ENCODE data around the gene TMEM9B. TPM values are rescaled to one million over a fixed set of nuclear protein-coding genes. Genes with fewer than 3 reads are reported as not detected.
"Not testable (repeated sequence)": the region's sequence is repeated elsewhere in the genome, so short reads cannot be mapped to it uniquely, and the experiment has no call there.

The TMEM9B gene
- total RNA-seq, 1 experiment from 2014 or later, result 35.9 TPM

GRCh38 chr11:8959546-8960166 is 4.6 kb downstream of the TMEM9B start:
- Histone ChIP-seq H3K4me1 (no peaks in the 10 kb centered on the region), H3K36me3 (peaks cover 6% of the 10 kb centered on the region; the same call in 1 of the 2 replicates), H3K27ac (no peak overlapping the region), H3K9me3 (replicated peaks) (no peaks in the 10 kb centered on the region), H3K27me3 (no peaks in the 10 kb centered on the region), H3K4me3 (no peak overlapping the region)
- peak; percentile 53 to 87 for DNase-seq

GRCh38 chr11:8956860-8957259 is 7.4 kb downstream of the TMEM9B start:
- Histone ChIP-seq H3K36me3 (peaks cover 15% of the 10 kb centered on the region; the same call in 1 of the 2 replicates), H3K4me1 (no peaks in the 10 kb centered on the region), H3K4me3 (no peak overlapping the region), H3K27ac (no peak overlapping the region), H3K9me3 (replicated peaks) (no peaks in the 10 kb centered on the region), H3K27me3 (no peaks in the 10 kb centered on the region)
- DNase-seq, result no peak

GRCh38 chr11:8948886-8949285 is 15.4 kb downstream of the TMEM9B start:
- DNase-seq, result no peak
- Histone ChIP-seq H3K36me3 (peaks cover 19% of the 10 kb centered on the region), H3K4me1 (0 out of 2 replicates have a peak, but pooled peaks cover 7% of the 10 kb centered on the region), H3K9me3 (replicated peaks) (no peaks in the 10 kb centered on the region), H3K27ac (no peak overlapping the region), H3K4me3 (no peak overlapping the region), H3K27me3 (no peaks in the 10 kb centered on the region)

GRCh38 chr11:8947230-8947943 is 16.9 kb downstream of the TMEM9B start:
- no peak overlapping the region for H3K4me3 ChIP-seq
- H3K4me1 ChIP-seq, result 0 out of 2 replicates have a peak, but pooled peaks cover 7% of the 10 kb centered on the region
- H3K36me3 ChIP-seq, result peaks cover 14% of the 10 kb centered on the region
- no peaks in the 10 kb centered on the region for H3K9me3 ChIP-seq (replicated peaks)
- H3K27me3 ChIP-seq, result no peaks in the 10 kb centered on the region
- peak in 1 of 2 experiments; percentile 28 for DNase-seq
- no peak overlapping the region for H3K27ac ChIP-seq

- Histone ChIP-seq H3K36me3 (peaks cover 6% of the 10 kb centered on the region; the same call in 1 of the 2 replicates), H3K27me3 (no peaks in the 10 kb centered on the region), H3K4me1 (no peaks in the 10 kb centered on the region), H3K4me3 (no peak within 1 kb of the TSS), H3K9me3 (replicated peaks) (no peaks in the 10 kb centered on the region), H3K27ac (no peak within 1 kb of the TSS)
- no peak for DNase-seq
Observed at GRCh38 chr11:8942518-8943066, 21.6 kb downstream of the TMEM9B start, which contains the start of gene ASCL3. ASCL3 (minus strand) TSS chr11:8943016; CDS start chr11:8938161, 4,855 bp downstream.

- H3K27ac ChIP-seq, result no peak overlapping the region
- no peaks in the 10 kb centered on the region for H3K4me1 ChIP-seq
- H3K36me3 ChIP-seq, result 0 out of 2 replicates have a peak, but pooled peaks cover 4% of the 10 kb centered on the region
- no peak for DNase-seq
- no peak overlapping the region for H3K4me3 ChIP-seq
- H3K9me3 ChIP-seq (replicated peaks), result no peaks in the 10 kb centered on the region
- H3K27me3 ChIP-seq, result no peaks in the 10 kb centered on the region
Observed at GRCh38 chr11:8941341-8942103, 22.7 kb downstream of the TMEM9B start.

GRCh38 chr11:8937659-8938058 is 26.6 kb downstream of the TMEM9B start:
- Histone ChIP-seq H3K4me3 (no peak overlapping the region), H3K9me3 (replicated peaks) (no peaks in the 10 kb centered on the region), H3K27ac (no peak overlapping the region), H3K36me3 (no peaks in the 10 kb centered on the region), H3K27me3 (no peaks in the 10 kb centered on the region), H3K4me1 (peaks cover 8% of the 10 kb centered on the region; the same call in 1 of the 2 replicates)
- DNase-seq, result no peak

- H3K9me3 ChIP-seq (replicated peaks), result no peaks in the 10 kb centered on the region
- peaks cover 11% of the 10 kb centered on the region for H3K4me1 ChIP-seq
- H3K4me3 ChIP-seq, result no peak overlapping the region
- no peak overlapping the region for H3K27ac ChIP-seq
- no peaks in the 10 kb centered on the region for H3K36me3 ChIP-seq
- no peaks in the 10 kb centered on the region for H3K27me3 ChIP-seq
- no peak for DNase-seq
Observed at GRCh38 chr11:8937159-8937558, 27.1 kb downstream of the TMEM9B start.

GRCh38 chr11:8935789-8936188 is 28.5 kb downstream of the TMEM9B start:
- H3K36me3 ChIP-seq; H3K27me3 ChIP-seq; DNase-seq; H3K9me3 ChIP-seq (replicated peaks); H3K27ac ChIP-seq; H3K4me3 ChIP-seq: not testable (repeated sequence)
- peaks cover 14% of the 10 kb centered on the region for H3K4me1 ChIP-seq

- DNase-seq, result peak; percentile 52 to 53
- H3K27me3 ChIP-seq, result no peaks in the 10 kb centered on the region
- peak overlapping the region; percentile 12 for H3K4me3 ChIP-seq
- H3K9me3 ChIP-seq (replicated peaks), result no peaks in the 10 kb centered on the region
- H3K36me3 ChIP-seq, result no peaks in the 10 kb centered on the region
- H3K27ac ChIP-seq, result no peak overlapping the region
- peaks cover 14% of the 10 kb centered on the region for H3K4me1 ChIP-seq
Observed at GRCh38 chr11:8934742-8935488, 29.3 kb downstream of the TMEM9B start.

GRCh38 chr11:8933931-8934330 is 30.3 kb downstream of the TMEM9B start:
- H3K4me3 ChIP-seq, result no peak overlapping the region
- H3K27me3 ChIP-seq, result no peaks in the 10 kb centered on the region
- no peaks in the 10 kb centered on the region for H3K9me3 ChIP-seq (replicated peaks)
- no peak for DNase-seq
- H3K4me1 ChIP-seq, result peaks cover 14% of the 10 kb centered on the region
- H3K36me3 ChIP-seq, result no peaks in the 10 kb centered on the region
- H3K27ac ChIP-seq, result no peak overlapping the region

GRCh38 chr11:8932564-8933180 is 31.6 kb downstream of the TMEM9B start, which contains the start of gene C11orf16:
C11orf16 (minus strand) TSS chr11:8932947; CDS start chr11:8932308, 639 bp downstream.
- DNase-seq, result peak in 1 of 2 experiments; percentile 36
- Histone ChIP-seq H3K9me3 (replicated peaks) (no peaks in the 10 kb centered on the region), H3K27ac (no peak within 1 kb of the TSS), H3K36me3 (no peaks in the 10 kb centered on the region), H3K4me3 (no peak within 1 kb of the TSS), H3K27me3 (no peaks in the 10 kb centered on the region), H3K4me1 (peaks cover 14% of the 10 kb centered on the region)

- DNase-seq, result no peak
- Histone ChIP-seq H3K9me3 (replicated peaks) (no peaks in the 10 kb centered on the region), H3K4me1 (peaks cover 14% of the 10 kb centered on the region), H3K36me3 (no peaks in the 10 kb centered on the region), H3K27me3 (no peaks in the 10 kb centered on the region), H3K4me3 (no peak overlapping the region), H3K27ac (no peak overlapping the region)
Observed at GRCh38 chr11:8930456-8931175, 33.6 kb downstream of the TMEM9B start.
